ENCODE data around the gene COX14.

DNA sequence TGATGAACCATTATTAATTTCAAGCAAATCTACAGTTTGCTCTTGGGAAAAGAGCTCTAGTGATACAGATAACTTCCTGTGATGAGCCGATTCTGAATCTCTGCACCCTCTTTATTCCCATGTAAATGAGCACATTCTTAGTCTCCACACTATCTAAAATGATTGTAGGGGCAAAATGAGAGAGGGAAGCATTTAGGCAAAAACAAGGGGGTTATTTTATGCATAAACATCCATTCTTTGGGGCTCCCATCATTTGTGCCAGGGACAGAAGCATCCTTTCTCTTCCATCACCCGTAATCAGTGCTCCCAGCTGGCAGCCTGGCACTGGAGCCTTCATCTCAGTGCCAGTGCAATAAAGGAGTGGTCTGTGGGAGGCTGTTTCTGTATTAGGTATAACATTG, 9.9 kb upstream of the COX14 start:
- TF ChIP-seq CTCF (IDR thresholded peaks at IDR 0.05) (no peak), EP300 (IDR thresholded peaks at IDR 0.05; ENCODE audit: low read depth) (no peak)

Data from transverse colon (tissue), 3 donors.